Non-pigmented ciliary epithelial cell (primary cell): ENCODE measurements around the gene SLC43A1.

Source experiments
- DNase-seq: peaks from one replicate; pipeline ENCODE4 v3.0.0-alpha.2; 2010; ENCODE audit warnings: low read depth

The SLC43A1 gene

DNA sequence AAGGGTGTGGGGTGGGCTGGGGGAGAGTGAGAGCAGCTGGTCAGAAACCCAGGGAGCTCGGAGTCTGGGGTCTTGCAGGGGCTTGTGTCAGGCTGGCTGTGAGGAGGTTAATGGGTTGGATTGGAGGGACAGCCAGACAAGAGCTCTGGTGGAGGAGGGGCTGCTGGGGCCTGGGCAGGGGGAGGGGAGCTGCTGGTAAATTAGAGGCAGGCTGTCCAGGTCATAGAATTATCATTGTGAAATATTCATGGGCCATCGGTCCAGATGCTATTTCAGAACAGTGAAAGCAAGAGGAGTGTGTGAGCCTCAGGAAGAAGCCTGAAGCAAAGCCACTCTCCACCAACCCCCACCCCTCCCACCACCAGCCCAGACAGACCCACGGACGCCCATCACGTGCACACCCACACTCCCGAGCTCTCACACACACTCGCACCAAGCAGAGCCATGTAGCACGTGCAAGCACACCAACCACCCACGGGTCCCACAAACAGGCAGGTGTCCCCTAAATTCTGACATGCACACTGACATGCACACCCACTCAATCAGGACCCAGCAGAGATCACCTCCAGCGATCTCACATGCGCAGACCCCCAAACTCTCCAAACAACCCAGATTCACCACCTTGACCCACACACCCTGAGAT lies 36.4 kb downstream of the SLC43A1 start:
- DNase-seq = no peak

DNA sequence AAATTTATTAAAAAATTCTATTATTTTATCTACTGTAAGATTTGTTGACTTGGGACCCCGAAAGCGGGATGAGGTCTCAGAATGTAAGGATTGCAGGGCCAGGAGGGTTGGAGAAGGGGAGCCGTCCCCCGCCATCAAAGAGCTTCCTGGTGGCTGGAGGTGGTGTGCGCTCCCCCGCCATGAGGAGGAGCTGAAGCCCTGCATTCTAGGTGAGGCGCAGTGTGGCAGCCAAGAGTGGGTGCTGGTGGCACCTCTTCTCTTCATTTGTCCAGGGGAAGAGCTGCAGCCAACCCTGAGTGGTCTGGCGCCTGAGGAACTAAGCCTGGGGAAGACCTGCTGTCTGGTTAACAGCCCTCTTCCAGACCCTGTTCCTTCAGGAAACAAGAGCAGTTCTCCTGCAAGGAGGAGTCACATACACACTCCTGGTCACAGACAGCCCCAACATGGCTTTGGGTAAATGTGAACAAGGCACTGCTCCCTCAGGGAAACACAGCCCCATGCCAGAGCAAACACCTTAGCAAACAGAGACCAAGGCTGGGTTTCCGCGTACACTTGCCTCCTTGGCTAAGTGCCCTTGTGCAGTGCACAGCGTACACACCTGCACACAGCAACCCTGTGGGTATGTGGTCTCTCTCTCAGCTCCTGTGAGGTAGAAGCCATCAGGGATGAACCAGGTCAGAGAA lies 37.9 kb downstream of the SLC43A1 start:
- DNase-seq = no peak

DNA sequence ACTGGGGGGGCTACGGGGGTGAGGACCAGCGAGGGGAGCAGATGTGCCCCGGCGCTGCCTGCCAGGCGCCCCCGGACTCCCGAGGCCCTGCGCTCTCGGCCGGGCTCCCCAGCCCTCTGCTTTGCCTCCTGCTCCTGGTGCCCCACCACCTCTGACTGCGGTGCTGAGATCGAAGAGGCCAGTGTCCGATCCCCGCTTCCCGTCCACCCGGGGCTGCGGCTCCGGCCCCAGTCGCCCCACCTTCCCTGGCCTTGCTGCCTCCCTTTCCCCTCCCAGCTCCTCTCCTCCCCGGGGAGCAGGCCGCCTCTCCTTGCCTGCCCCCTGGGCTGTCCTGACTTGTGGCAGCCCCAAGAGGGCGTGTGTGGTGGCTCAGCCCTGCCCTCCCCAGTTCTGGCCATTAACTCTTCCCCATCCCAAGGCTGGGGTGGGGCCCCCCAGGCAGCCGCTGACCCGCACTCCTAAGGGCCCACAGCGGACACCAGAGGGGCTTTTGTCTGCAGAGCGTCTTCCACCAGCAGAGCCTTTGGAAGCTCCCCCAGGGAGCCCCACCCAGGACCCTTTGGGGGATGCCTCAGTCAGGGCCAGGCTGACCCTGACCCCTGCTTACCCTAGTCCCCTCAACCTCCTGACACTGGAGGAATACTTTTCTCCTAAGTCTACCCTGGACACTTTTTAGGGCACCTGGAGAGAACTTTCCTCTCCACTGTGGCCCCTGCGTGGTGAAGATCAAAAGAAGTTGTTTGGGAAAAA lies 38.6 kb downstream of the SLC43A1 start:
- DNase-seq = no peak

DNA sequence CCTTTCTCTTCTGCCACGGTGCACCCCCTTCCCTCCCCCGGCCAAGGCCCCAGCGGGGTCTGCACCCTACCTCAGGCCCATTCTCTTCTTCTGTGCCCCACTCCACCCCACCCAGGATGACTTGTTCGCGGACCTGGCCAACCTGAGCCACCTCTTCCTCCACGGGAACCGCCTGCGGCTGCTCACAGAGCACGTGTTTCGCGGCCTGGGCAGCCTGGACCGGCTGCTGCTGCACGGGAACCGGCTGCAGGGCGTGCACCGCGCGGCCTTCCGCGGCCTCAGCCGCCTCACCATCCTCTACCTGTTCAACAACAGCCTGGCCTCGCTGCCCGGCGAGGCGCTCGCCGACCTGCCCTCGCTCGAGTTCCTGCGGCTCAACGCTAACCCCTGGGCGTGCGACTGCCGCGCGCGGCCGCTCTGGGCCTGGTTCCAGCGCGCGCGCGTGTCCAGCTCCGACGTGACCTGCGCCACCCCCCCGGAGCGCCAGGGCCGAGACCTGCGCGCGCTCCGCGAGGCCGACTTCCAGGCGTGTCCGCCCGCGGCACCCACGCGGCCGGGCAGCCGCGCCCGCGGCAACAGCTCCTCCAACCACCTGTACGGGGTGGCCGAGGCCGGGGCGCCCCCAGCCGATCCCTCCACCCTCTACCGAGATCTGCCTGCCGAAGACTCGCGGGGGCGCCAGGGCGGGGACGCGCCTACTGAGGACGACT lies 39.3 kb downstream of the SLC43A1 start:
- DNase-seq = no peak

DNA sequence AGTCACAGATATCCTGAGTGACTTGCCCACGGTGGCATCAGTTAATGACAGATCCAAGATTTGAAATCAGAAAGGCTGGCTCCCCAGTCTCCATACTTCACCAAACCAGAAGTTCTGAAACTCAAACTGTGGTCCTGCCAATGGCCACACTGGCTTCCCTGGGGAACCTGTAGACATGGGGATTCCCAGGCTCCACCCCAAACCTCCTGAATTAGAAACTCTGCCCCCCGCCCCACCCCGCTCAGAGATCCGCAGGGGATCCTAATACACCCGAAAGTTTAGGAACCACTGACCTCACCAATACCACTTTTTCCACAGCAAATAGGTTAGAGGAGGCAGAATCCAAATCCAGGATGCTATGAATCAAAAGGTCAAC lies 39.8 kb downstream of the SLC43A1 start:
- no peak for DNase-seq

DNA sequence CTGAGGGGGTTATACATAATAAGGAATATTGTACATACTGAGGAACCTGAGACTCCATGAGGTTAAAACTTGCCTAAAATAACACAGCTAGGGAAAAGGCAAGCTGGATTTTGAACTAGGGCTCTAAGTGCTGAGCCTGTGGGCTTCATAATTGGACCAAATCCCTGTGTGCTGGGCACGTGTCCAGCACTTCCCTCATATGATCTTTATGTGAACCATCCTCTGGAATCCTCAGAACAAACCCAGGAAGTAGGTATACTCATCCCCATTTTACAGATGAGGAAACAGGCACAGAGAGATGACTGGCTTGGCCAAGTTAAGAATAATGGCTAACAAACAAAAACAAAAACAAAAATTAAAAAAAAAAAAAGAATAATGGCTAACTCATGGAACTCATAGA lies 40.3 kb downstream of the SLC43A1 start:
- no peak for DNase-seq

DNA sequence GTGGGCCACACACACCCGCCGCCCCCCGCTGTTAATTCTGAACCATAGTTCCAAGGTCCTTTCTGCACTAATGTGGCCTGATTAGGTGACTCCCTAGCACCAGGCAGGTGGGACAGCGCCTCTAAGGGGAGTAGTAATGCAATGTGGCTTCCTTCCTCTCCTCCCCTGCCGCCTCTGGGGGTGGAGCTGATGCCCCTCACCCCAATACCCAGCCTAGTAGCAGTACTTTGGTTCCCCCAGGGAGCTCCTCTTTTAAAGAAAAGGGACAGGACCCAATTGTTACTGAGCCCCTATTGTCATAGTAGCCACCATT lies 40.7 kb downstream of the SLC43A1 start:
- no peak for DNase-seq

DNA sequence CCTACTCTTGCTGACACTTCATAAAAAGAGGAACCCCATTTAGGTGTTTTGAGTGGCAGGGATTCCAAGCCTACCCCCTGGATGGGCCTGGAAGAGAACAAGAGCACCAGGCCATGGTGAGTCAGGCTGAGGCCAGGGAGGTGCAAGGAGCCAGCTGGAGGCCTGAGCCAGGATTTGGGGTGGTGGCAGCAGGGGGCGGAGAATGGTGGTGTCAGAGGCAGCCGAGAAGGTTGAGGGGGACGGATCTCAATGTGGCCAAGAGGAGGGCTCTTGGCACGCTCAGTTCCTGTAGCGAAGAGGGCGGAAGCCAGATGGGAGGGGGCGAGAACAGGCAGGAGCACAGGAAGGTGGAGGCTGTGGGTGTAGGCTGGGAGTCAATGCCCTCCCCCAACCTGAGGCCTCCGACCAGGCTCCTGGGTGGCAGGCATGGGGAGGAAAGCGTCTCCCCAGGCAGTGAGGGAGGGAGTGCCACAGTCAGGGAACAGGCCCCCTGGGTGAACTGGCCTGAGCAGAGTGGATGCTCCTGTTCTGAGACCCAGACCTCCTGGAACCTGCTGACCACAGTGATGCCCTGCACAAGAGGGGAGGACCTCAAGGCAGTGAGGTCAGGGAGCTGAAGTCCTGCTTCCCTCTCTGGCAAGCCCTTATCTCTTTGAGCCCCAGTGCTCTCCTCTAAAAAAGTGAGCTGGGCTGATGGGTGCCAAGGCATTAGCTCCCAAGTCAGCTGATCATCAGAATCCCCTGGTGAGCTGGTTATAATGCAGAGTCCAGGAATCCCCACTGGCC lies 41.3 kb downstream of the SLC43A1 start:
- DNase-seq = no peak

DNA sequence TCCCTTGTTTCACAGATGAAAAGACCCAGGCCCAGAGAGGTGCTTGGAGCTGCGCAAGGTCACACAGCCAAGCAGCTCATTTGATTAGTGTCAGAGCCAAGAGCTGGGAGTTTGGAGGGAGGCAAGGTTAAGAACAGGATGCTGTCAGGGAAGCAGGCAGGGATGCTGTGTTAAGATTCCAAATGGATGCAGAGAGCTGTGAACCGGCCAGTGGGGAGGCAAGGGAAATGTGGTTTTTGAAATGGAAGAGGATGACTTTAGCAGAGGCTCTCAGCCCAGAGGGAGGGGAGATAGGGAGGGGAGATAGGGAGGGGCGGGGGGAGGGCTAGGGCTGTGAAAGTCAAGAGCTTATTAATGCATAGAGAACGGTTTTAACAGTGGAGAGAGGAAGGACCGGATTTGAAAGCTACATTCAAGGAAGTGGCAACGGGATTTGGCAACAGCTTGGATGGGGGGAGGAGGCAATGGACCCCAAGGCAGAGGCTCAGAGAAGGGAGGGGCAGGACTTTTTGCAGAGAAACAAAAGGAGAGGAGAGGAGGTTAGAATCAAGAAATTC lies 42.1 kb downstream of the SLC43A1 start:
- no peak for DNase-seq

DNA sequence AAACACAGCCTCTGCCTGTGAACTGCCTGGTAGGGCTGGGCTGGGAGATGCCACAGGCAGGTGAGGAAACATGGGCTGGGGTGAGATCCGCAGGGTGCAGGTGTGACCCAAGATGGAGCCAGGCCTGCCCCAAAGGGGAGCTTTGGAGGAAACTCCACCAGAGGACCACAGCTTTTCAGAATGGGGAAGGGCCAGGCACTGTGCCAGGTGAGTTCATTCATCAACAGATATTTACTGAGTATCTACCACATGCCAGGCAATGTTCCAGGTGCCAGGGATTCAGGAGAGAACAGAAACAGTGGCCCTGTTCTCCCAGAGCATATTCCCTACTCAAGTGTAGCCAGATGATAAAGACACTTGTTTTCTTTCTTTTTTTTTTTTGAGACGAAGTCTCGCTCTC lies 44.0 kb downstream of the SLC43A1 start:
- DNase-seq = no peak

DNA sequence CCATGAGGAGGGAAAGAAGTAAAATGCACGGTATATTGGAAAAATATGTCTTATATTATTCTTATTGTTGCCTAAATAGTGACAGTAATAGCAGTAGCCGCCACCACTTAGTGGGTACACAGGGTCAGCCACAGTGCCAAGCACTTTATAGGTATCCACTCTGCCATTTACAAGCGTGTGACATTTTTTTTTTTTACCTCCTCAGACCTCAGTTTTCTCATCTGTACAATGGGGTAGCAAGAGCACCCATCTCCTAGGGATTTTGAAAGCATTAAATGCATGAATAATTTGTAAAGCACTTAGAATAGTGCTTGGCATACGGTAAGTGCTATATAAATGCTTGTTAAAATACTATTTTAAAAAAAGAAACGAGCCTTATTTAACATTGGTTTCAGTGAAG lies 46.2 kb downstream of the SLC43A1 start:
- no peak for DNase-seq

DNA sequence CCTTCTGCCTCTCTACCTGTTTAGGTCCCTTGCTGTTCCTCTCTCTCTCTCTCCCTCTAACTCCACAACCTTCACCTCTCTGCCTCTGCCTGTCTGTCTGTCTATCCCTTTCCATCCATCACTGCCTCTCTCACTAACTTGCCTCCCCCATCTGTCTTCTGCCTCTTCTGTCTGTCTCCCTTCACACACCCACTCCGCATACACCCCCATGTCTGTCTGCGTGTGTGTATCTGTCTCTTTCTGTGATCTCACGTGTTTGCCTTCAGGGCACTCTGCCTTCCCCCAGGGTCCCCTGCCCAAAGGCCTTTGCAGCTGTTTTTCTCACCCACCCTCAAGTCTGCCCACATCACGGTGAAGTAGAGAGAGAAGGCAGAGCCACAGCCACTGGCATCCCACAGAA lies 47.2 kb downstream of the SLC43A1 start:
- no peak for DNase-seq

DNA sequence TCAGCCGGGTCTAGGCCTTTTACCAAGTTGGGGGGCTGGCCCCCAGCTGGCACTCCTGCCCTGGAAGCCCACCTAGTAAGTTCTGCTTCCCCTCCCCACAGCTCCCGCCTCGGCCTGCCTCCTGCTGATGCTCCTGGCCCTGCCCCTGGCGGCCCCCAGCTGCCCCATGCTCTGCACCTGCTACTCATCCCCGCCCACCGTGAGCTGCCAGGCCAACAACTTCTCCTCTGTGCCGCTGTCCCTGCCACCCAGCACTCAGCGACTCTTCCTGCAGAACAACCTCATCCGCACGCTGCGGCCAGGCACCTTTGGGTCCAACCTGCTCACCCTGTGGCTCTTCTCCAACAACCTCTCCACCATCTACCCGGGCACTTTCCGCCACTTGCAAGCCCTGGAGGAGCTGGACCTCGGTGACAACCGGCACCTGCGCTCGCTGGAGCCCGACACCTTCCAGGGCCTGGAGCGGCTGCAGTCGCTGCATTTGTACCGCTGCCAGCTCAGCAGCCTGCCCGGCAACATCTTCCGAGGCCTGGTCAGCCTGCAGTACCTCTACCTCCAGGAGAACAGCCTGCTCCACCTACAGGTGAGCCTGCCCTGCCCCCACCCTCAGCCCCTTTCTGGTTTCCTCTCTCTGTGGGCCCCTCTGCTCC lies 47.9 kb downstream of the SLC43A1 start:
- DNase-seq = no peak

DNA sequence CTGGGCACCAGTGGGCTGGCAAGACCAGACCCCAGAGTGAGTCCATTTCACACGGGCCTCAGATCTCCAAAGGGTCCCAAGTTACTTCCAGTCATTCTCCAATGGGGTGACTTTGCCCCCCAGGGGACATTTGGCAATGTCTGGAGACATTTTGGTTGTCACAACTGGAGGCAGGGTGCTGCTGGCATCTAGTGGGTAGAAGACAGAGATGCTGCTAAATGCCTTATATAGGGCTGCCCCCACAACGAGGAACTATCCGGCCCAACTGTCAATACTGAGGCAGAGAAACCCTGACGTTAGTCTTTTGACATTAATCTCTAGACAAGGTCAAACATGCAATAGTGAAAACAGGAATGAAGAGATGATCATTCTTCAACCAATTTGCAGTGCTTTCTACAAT lies 48.8 kb downstream of the SLC43A1 start:
- DNase-seq = no peak

DNA sequence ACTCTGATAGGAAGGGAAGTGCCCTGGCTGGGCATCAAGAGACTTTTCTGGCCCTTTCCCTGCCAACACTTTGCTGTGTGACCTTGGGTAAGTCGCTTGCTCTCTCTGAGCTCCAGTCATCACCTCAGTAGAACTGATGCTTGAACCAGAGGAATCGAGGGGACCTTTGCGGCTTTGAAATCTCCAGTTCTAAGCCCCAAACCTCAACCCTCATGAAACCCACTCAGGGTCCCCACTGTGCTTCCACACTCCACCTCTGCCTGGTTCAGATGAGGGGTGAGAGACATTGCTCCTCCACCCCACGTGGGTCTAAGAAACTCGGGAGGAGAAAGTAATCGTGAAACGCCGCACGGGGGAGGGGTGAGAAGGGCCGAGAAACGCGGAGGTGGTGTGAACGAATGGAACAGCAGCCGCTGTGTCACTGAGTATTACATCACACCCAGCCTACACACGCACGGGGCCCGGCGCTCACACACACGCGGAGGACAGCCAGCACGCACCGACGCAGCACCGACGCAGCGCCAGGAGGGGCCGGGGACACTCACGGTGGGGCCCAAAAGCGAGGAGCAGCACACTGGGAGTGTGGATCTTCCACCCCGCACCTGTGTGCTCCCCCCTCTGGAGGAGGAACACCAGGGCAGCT lies 50.8 kb downstream of the SLC43A1 start:
- no peak for DNase-seq

DNA sequence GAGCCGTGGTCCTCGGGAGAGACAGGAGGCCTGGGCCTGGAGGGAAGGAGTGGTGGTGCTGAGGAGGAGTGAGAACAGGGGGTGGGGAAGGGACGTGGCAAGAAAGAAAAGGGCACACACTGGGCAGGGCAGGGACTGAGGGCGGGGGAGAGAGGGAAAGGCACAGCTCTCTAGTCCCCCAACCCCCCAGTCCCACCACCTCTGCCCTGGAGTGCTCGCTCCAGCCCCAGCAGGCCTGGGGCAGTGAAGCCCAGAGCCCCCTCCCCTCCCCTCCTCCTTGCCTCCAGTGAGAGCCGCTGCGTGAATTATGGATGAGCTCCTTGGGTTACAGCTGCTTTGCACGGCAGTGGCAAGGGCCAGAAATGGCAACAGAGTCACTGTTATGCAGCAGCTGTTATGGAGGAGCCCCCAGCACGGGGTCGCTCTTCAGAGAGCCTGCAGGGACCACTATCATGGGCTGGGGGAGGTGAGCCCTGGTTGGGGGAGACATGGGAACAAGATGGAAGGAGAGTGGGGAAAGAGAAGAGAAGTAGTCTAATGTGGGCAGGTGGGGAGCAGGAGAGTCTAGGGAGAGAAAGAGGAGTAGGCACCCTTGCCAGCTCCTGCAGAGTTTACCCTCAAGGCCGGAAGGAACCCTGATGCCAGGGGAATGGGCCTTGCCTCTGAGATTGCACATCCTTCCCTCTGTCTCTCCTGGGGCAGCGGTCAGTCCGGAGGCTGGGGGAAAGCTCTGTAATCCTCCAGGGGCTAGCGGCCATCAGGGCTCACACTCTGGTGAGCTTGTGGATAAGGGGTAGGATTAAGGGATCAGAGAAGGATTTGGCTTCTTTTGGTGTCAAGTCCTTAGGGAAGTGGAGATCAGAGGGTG lies 51.6 kb downstream of the SLC43A1 start:
- DNase-seq = no peak

DNA sequence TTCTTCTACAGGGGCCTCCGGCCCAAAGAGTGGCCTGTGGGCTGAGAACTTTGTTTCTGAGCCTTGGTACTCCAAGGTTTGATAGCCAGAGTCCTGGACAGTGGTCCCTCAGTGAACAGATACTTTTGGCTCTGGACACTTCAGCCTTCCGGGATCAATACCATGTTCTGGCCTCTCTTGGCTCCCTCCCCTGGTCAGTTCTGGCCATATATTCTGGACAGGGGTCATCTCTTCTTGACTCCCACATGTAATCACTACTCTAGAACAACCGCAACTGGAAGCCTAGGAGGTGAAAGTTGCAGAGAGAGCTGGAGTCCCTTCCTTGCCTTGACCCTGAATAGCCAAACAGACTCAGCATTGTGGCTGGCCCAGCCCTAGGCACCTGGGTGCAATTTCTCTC lies 52.9 kb downstream of the SLC43A1 start:
- DNase-seq = no peak

DNA sequence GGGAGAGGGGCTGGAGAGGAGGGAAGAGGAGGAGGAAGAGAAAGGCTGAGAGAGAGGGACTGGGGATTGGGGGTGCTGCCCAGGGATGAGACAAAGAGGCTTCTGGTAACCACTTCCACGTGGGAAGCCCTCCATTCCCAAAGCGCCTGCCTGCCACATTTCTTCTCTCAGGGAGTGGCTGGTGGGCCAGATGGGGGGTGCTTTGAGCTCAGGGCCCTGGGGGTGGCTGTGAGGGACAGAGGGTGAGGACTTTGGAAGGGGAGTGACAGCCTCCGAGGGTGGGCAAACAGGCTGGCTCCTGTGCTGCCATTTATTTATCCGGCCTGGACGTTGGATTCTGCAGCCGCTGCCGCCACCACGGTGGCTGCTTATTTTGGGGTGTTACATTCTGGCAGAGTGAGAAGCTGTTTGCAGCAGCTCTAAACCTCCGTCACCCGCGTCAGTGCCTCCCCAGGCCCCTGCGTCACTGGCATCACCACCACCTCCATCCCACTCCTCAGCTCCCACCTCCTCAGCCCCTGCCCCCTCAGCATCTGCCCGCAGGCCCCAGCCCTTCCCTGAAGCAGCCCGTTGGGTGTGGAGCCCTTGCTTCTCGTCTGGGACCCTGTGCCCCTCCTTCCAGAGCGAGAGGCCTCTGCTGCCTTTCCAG lies 53.5 kb downstream of the SLC43A1 start:
- no peak for DNase-seq
